Neutrophil (primary cell): ENCODE results near the gene CYB561.

Experiments used
- H3K27ac ChIP-seq: fragments of 200-600 bp; sonication (generic); 2 replicates; pipeline ENCODE4 v1.5.1; 2016; ENCODE audit warnings: mild to moderate bottlenecking, moderate library complexity
- H3K27me3 ChIP-seq: fragments of 200-600 bp; sonication (generic); 2 replicates; pipeline ENCODE4 v1.6.0; 2016; ENCODE audit warnings: mild to moderate bottlenecking
- H3K36me3 ChIP-seq: fragments of 200-600 bp; sonication (generic); 2 replicates; pipeline ENCODE4 v1.5.1; 2017
- H3K4me1 ChIP-seq, 2 experiments: fragments of 200-600 bp in 1 of 2; sonication (generic) in 1 of 2; 1 replicate in 1 of 2; 2 replicates in 1 of 2; pipeline versions ENCODE4 v1.5.1 to v1.6.1; 2013 to 2016; ENCODE audit warnings: low read depth in 1 of 2, low read length in 1 of 2, mild to moderate bottlenecking in 1 of 2, moderate library complexity in 1 of 2; ENCODE audit not compliant: control insufficient read depth in 1 of 2, insufficient read depth in 1 of 2
- H3K4me3 ChIP-seq, 2 experiments: fragments of 200-600 bp in 1 of 2; sonication (generic) in 1 of 2; 1 replicate in 1 of 2; 2 replicates in 1 of 2; pipeline ENCODE4 v1.5.1; 2013 to 2016; ENCODE audit warnings: low read depth in 1 of 2, low read length in 1 of 2, mild to moderate bottlenecking in 1 of 2, moderate library complexity in 1 of 2
- H3K9me3 ChIP-seq: fragments of 200-600 bp; sonication (generic); 2 replicates; pipeline ENCODE4 v1.5.1; 2016
- CTCF ChIP-seq: fragments of 200-600 bp; sonication (generic); IDR thresholded peaks from 2 replicates; pipeline ENCODE4 v1.5.1; 2016; ENCODE audit warnings: antibody characterized with exemption

Gene CYB561

GRCh38 chr17:63402431-63403212 is 43.5 kb downstream of the CYB561 start:
- Histone ChIP-seq H3K27me3 (no peaks in the 10 kb centered on the region), H3K4me3 (no peak overlapping the region), H3K27ac (no peak overlapping the region), H3K36me3 (peaks cover 55% of the 10 kb centered on the region), H3K9me3 (no peaks in the 10 kb centered on the region), H3K4me1 (no peaks in the 10 kb centered on the region)
- TF ChIP-seq CTCF, result no peak

- H3K27me3 ChIP-seq, result no peaks in the 10 kb centered on the region
- H3K4me3 ChIP-seq, result no peak overlapping the region
- H3K27ac ChIP-seq, result no peak overlapping the region
- H3K4me1 ChIP-seq, result no peaks in the 10 kb centered on the region
- H3K9me3 ChIP-seq, result no peaks in the 10 kb centered on the region
- peaks cover 32% of the 10 kb centered on the region for H3K36me3 ChIP-seq
- no peak for TF ChIP-seq CTCF
Observed at GRCh38 chr17:63399856-63400255, 46.2 kb downstream of the CYB561 start.

GRCh38 chr17:63399316-63399715 is 46.8 kb downstream of the CYB561 start:
- Histone ChIP-seq H3K27me3 (no peaks in the 10 kb centered on the region), H3K4me3 (no peak overlapping the region), H3K9me3 (no peaks in the 10 kb centered on the region), H3K4me1 (no peaks in the 10 kb centered on the region), H3K27ac (no peak overlapping the region), H3K36me3 (peaks cover 32% of the 10 kb centered on the region)
- TF ChIP-seq CTCF, result no peak

- H3K4me3 ChIP-seq, result no peak overlapping the region
- H3K27me3 ChIP-seq, result no peaks in the 10 kb centered on the region
- no peak for TF ChIP-seq CTCF
- no peaks in the 10 kb centered on the region for H3K9me3 ChIP-seq
- H3K36me3 ChIP-seq, result peaks cover 32% of the 10 kb centered on the region
- H3K4me1 ChIP-seq, result no peaks in the 10 kb centered on the region
- H3K27ac ChIP-seq, result no peak overlapping the region
Observed at GRCh38 chr17:63398680-63399079, 47.4 kb downstream of the CYB561 start.

GRCh38 chr17:63395075-63395805 is 50.9 kb downstream of the CYB561 start:
- H3K27ac ChIP-seq, result no peak overlapping the region
- no peak for TF ChIP-seq CTCF
- H3K9me3 ChIP-seq, result no peaks in the 10 kb centered on the region

More at GRCh38 chr17:63395075-63395805, 50.9 kb downstream of the CYB561 start:
- Histone ChIP-seq H3K4me3 (no peak overlapping the region), H3K36me3 (peaks cover 21% of the 10 kb centered on the region), H3K4me1 (no peaks in the 10 kb centered on the region), H3K27me3 (no peaks in the 10 kb centered on the region)
